Suprapubic skin (tissue), 4 donors: ENCODE data around the gene HIVEP2. TPM values are rescaled to one million over a fixed set of nuclear protein-coding genes. Genes with fewer than 3 reads are reported as not detected.

Experiments
- DNase-seq, 2 donors: peaks; one replicate each; pipeline ENCODE4 v3.0.0-alpha.2; 2019; ENCODE audit warnings: low spot score in 2 of 2
- H3K27ac ChIP-seq: fragments of 200-600 bp; sonication (generic); one replicate; pipeline ENCODE4 v1.5.1; 2019
- H3K27me3 ChIP-seq: fragments of 200-600 bp; sonication (generic); one replicate; pipeline ENCODE4 v1.5.1; 2019
- H3K36me3 ChIP-seq: fragments of 200-600 bp; sonication (generic); one replicate; pipeline ENCODE4 v1.5.1; 2019
- H3K4me1 ChIP-seq: fragments of 200-600 bp; sonication (generic); one replicate; pipeline ENCODE4 v1.5.1; 2019
- H3K4me3 ChIP-seq: fragments of 200-600 bp; sonication (generic); one replicate; pipeline ENCODE4 v1.5.1; 2019; ENCODE audit warnings: mild to moderate bottlenecking
- H3K9me3 ChIP-seq: fragments of 200-600 bp; sonication (generic); one replicate; pipeline ENCODE4 v1.5.1; 2019
- EP300 ChIP-seq: sonication (generic); formaldehyde crosslinking; IDR thresholded peaks from one replicate; pipeline ENCODE4 v1.6.1; 2017; ENCODE audit warnings: antibody characterized with exemption
- POLR2A ChIP-seq, 2 donors: fragments of 450-650 bp; IDR thresholded peaks; one replicate each; pipeline ENCODE4 v1.6.1; 2017; ENCODE audit warnings: antibody characterized with exemption in 2 of 2, mild to moderate bottlenecking in 2 of 2, moderate library complexity in 2 of 2
- POLR2AphosphoS5 ChIP-seq, 3 donors: sonication (generic); formaldehyde crosslinking; IDR thresholded peaks; one replicate each; pipeline ENCODE4 v1.6.1; 2017; ENCODE audit warnings: antibody characterized with exemption in 3 of 3
- WGBS: methylation state at CpG from one replicate; pipeline ENCODE4 v1.1.5; 2018; 5-methylcytosine and 5-hydroxymethylcytosine counted together
- total RNA-seq, 4 donors: library from RNA; depleted of rRNA; stranded (reverse); fragments of >200 nt; gene quantifications; one replicate each; pipeline ENCODE4 v1.1.0, GENCODE V29; 2016
- TF ChIP-seq, protein P1 (sequence below), 2 donors: fragments of 200-600 bp in 1 of 2; fragments of 450-650 bp in 1 of 2; sonication (generic) in 1 of 2; IDR thresholded peaks; one replicate each; pipeline ENCODE4 v1.5.1; 2016 to 2019; ENCODE audit warnings: antibody characterized with exemption in 2 of 2, mild to moderate bottlenecking in 1 of 2, moderate library complexity in 1 of 2

HIVEP2 gene
- total RNA-seq, 4 donors from 2014 or later: 23.6 to 31.3 (median 25.6) TPM

DNA sequence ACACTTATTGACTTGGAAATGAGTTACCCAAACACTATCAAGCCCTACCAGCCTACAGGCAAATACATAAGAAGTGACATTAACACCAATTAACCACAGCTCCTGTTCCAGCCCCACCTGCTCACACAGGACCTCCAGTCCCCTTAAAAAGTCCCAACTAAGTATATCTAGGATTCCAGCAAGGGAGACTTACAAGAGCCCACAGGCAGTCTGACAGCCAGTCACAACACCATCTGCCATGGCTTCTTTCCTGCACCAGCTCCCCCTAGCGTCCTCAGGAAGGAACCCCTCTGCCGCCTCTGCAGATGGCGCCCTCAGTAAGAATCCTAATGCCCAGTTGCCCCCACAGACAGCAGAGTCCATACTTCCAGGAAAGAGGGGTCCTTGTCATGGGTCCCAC is 122.1 kb downstream of the HIVEP2 start:
- H3K27me3 ChIP-seq: no peaks in the 10 kb centered on the region
- no peak for DNase-seq
- WGBS: 71% methylated on average over 3 of the region's 3 CpGs
- TF ChIP-seq POLR2AphosphoS5 (IDR thresholded peaks at IDR 0.05): no peak
- TF ChIP-seq, protein P1, sequence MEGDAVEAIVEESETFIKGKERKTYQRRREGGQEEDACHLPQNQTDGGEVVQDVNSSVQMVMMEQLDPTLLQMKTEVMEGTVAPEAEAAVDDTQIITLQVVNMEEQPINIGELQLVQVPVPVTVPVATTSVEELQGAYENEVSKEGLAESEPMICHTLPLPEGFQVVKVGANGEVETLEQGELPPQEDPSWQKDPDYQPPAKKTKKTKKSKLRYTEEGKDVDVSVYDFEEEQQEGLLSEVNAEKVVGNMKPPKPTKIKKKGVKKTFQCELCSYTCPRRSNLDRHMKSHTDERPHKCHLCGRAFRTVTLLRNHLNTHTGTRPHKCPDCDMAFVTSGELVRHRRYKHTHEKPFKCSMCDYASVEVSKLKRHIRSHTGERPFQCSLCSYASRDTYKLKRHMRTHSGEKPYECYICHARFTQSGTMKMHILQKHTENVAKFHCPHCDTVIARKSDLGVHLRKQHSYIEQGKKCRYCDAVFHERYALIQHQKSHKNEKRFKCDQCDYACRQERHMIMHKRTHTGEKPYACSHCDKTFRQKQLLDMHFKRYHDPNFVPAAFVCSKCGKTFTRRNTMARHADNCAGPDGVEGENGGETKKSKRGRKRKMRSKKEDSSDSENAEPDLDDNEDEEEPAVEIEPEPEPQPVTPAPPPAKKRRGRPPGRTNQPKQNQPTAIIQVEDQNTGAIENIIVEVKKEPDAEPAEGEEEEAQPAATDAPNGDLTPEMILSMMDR (IDR thresholded peaks at IDR 0.05): peak in 1 of 2 donors; percentile 14
- H3K27ac ChIP-seq: peak overlapping the region; percentile 22
- H3K4me1 ChIP-seq: peaks cover 64% of the 10 kb centered on the region
- no peak overlapping the region for H3K4me3 ChIP-seq
- no peaks in the 10 kb centered on the region for H3K9me3 ChIP-seq
- H3K36me3 ChIP-seq: no peaks in the 10 kb centered on the region

DNA sequence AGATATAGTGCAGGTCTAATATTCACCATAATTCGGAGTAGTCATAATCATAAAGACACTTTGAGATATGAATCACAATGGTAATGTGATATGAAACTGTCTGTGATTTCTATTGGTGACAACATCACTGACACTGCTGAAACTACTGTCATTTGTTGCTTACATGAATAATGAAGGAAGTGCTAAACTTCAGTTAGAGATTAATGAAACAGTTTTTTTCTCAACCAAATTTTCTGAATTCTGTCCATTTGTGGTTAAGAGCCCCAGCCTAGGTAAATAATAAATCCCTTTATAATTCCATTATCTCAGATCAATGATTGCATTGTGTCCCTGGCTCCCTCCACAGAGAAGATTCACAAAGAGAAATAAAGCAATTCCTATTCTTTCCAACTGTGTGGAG is 122.6 kb downstream of the HIVEP2 start:
- H3K9me3 ChIP-seq: no peaks in the 10 kb centered on the region
- H3K4me3 ChIP-seq: no peak overlapping the region
- no peak for DNase-seq
- TF ChIP-seq POLR2AphosphoS5 (IDR thresholded peaks at IDR 0.05): no peak
- TF ChIP-seq EP300: no peak
- TF ChIP-seq POLR2A (IDR thresholded peaks at IDR 0.05): no peak
- TF ChIP-seq, protein P1 (IDR thresholded peaks at IDR 0.05): no peak
- no peaks in the 10 kb centered on the region for H3K27me3 ChIP-seq
- H3K27ac ChIP-seq: peak overlapping the region; percentile 22
- WGBS: 53% methylated on average over 1 of the region's 1 CpG
- peaks cover 59% of the 10 kb centered on the region for H3K4me1 ChIP-seq
- H3K36me3 ChIP-seq: no peaks in the 10 kb centered on the region

DNA sequence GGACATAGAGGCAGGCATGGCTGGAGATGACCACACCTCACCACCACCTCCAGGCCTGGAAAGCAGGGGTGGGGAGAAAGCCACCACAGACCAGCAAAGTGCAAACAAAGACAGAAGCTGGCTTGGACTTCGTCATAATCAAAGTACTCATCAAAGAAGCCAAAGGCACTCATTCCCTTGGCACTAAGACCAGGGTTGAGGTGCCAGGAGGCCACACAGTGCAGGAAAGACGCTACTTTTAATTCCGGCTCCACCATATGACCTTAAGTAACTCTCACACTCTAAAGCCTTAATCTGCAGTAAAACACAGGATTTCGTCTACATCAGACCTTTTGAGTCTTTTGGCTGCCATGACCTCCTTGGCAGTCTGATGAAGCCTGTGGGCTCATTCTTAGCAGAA is 123.1 kb downstream of the HIVEP2 start:
- H3K27me3 ChIP-seq: no peaks in the 10 kb centered on the region
- no peaks in the 10 kb centered on the region for H3K36me3 ChIP-seq
- no peaks in the 10 kb centered on the region for H3K9me3 ChIP-seq
- no peak overlapping the region for H3K4me3 ChIP-seq
- no peak for DNase-seq
- no peak overlapping the region for H3K27ac ChIP-seq
- WGBS: 25% methylated on average over 4 of the region's 4 CpGs
- TF ChIP-seq, protein P1 (IDR thresholded peaks at IDR 0.05): no peak
- TF ChIP-seq POLR2AphosphoS5 (IDR thresholded peaks at IDR 0.05) (no peak), POLR2A (IDR thresholded peaks at IDR 0.05) (no peak), EP300 (no peak)
- peaks cover 54% of the 10 kb centered on the region for H3K4me1 ChIP-seq

DNA sequence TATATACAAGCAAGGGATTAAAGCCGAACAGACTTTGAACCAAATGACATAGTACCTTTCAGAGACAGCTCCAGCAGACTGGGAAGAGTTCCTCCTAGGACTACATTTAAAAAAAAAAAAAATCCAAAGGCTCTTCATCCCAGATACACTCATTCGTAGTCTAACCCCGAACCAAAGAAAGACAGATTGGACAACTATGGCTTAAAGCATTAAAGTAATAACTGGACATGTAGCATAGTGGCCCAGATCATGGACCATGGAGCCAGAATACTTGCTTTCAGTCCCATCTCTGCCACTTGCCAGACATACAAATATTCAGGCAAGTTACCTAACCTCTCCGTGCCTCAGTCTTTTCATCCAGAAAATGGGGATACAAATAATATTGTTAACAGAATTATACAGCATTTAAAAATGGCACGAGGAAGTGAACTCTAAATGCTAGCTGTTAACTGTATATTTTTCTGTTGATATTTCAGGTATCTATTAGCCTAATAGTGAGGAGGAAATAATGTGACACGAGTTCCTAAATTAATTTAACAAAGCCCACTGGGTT is 123.7 kb downstream of the HIVEP2 start:
- Histone ChIP-seq H3K27me3 (no peaks in the 10 kb centered on the region), H3K4me3 (no peak overlapping the region), H3K9me3 (no peaks in the 10 kb centered on the region), H3K36me3 (no peaks in the 10 kb centered on the region), H3K27ac (no peak overlapping the region), H3K4me1 (peaks cover 51% of the 10 kb centered on the region)
- WGBS: 83% methylated on average over 6 of the region's 6 CpGs
- TF ChIP-seq POLR2AphosphoS5 (IDR thresholded peaks at IDR 0.05) (no peak), EP300 (no peak), POLR2A (IDR thresholded peaks at IDR 0.05) (no peak)
- TF ChIP-seq, protein P1 (IDR thresholded peaks at IDR 0.05): no peak
- DNase-seq: no peak

DNA sequence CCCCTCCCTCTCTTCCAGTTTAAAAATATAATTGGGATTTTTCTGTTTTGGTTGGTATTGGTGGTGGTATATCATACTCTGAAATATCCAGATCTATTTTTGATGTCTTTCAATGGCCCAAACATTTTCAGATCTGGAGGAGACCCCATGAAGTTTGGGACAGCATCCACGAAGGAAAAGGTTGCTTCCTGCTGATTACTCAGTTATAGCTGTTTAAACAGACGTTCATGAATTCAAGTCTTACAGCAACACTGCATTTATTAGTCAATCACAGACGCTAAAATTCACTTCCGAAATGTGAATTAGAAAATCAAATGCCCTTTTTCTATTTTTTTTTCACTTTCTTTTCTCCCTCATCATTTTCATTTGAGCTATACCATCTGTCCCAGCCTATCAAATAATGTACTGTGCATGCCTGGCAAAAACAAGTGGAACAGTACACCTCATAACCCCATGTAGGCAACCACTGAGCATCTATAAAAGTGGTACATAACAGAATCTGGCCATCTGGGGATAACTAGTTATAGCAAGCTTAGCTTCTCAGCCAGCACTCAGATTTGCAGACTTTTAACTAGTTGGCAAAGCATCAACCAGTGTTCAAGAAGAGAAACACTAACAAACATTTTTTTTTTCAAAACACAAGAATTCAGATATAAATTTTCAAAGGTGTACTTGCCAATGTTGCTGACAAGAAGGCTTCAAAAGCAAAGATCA is 124.5 kb downstream of the HIVEP2 start:
- TF ChIP-seq EP300 (no peak), POLR2AphosphoS5 (IDR thresholded peaks at IDR 0.05) (no peak), POLR2A (IDR thresholded peaks at IDR 0.05) (no peak)
- TF ChIP-seq, protein P1 (IDR thresholded peaks at IDR 0.05): no peak
- DNase-seq: no peak
- Histone ChIP-seq H3K4me3 (peak overlapping the region; percentile 35), H3K4me1 (peaks cover 51% of the 10 kb centered on the region), H3K27me3 (no peaks in the 10 kb centered on the region), H3K9me3 (no peaks in the 10 kb centered on the region), H3K36me3 (no peaks in the 10 kb centered on the region), H3K27ac (peak overlapping the region; percentile 14)
- 49% methylated on average over 4 of the region's 4 CpGs for WGBS
